ENCODE results near the gene ITSN1. TPM values are rescaled to one million over a fixed set of nuclear protein-coding genes. Genes with fewer than 3 reads are reported as not detected.
A peak's percentile ranks its signal among the peaks of the same experiment; 100 is the strongest.

The ITSN1 gene
- total and polyA plus RNA-seq, 12 donors: 20.0 to 60.5 (median 36.7) TPM

GRCh38 chr21:33664135-33664534, 21.8 kb downstream of the ITSN1 start:
- 96 to 98% (median 96%) methylated on average over 3 of the region's 3 CpGs for WGBS, 4 donors
- no peaks in the 10 kb centered on the region for H3K36me3 ChIP-seq (replicated peaks in 1 of 2)
- no peak overlapping the region for H3K27ac ChIP-seq
- intact Hi-C loops (cut with DNase I): no loop called here
- DNase-seq: no peak
- H3K27me3 ChIP-seq: no peaks in the 10 kb centered on the region
- TF ChIP-seq POLR2A (IDR thresholded peaks at IDR 0.05) (no peak), CTCF (IDR thresholded peaks at IDR 0.05) (no peak)
- H3K4me1 ChIP-seq (replicated peaks in 1 of 2): peaks cover 24 to 42% of the 10 kb centered on the region in 2 donors
- H3K4me3 ChIP-seq: no peak overlapping the region
- H3K9me3 ChIP-seq (replicated peaks in 1 of 3): no peaks in the 10 kb centered on the region

DNA sequence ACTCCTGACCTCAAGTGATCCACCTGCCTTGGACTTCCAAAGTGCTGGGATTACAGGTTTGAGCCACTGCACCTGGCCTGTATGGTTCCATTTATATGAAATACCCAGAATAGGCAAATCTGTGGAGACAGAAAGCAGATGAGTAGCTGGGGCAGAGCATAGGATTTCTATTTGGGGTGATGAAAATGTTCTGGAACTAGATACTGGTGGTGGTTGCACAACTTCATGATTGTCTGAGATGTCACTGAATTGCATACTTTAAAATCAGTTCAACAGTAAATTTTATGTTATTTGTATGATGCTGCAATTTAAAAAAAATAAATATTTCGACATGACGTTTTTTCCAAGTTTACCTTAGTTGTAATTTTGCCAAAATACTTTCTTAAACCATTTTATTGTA, 23.9 kb downstream of the ITSN1 start:
- peaks cover 19 to 37% of the 10 kb centered on the region in 2 donors for H3K4me1 ChIP-seq (replicated peaks in 1 of 2)
- no peaks in the 10 kb centered on the region for H3K9me3 ChIP-seq (replicated peaks in 1 of 3)
- no peak overlapping the region for H3K27ac ChIP-seq
- no peaks in the 10 kb centered on the region for H3K36me3 ChIP-seq (replicated peaks in 1 of 2)
- no peak overlapping the region for H3K4me3 ChIP-seq
- TF ChIP-seq CTCF (IDR thresholded peaks at IDR 0.05) (no peak), POLR2A (IDR thresholded peaks at IDR 0.05) (no peak)
- WGBS, 4 donors: 76 to 87% (median 79%) methylated on average over 2 of the region's 2 CpGs
- no peak for DNase-seq
- H3K27me3 ChIP-seq: no peaks in the 10 kb centered on the region
- intact Hi-C loops (cut with DNase I): no loop called here

GRCh38 chr21:33667636-33668035, 25.3 kb downstream of the ITSN1 start:
- Histone ChIP-seq H3K4me3 (no peak overlapping the region), H3K27ac (peak overlapping the region in 2 of 5 donors; percentile 1 to 70), H3K9me3 (replicated peaks in 1 of 3) (no peaks in the 10 kb centered on the region), H3K36me3 (replicated peaks in 1 of 2) (no peaks in the 10 kb centered on the region), H3K27me3 (no peaks in the 10 kb centered on the region), H3K4me1 (replicated peaks in 1 of 2) (peaks cover 12 to 29% of the 10 kb centered on the region in 2 donors)
- TF ChIP-seq CTCF (IDR thresholded peaks at IDR 0.05) (no peak), POLR2A (IDR thresholded peaks at IDR 0.05) (no peak)
- intact Hi-C loops (cut with DNase I): no loop called here
- DNase-seq: no peak
- 86 to 91% (median 87%) methylated on average over 6 of the region's 6 CpGs for WGBS, 4 donors

GRCh38 chr21:33668180-33668579, 25.9 kb downstream of the ITSN1 start:
- Histone ChIP-seq H3K27me3 (no peaks in the 10 kb centered on the region), H3K9me3 (replicated peaks in 1 of 3) (no peaks in the 10 kb centered on the region), H3K36me3 (replicated peaks in 1 of 2) (no peaks in the 10 kb centered on the region), H3K4me3 (no peak overlapping the region), H3K27ac (peak overlapping the region in 3 of 5 donors; percentile 1 to 70 (median 39)), H3K4me1 (replicated peaks in 1 of 2) (peaks cover 12 to 29% of the 10 kb centered on the region in 2 donors)
- intact Hi-C loops (cut with DNase I): no loop called here
- WGBS, 4 donors: 20 to 43% (median 27%) methylated on average over 4 of the region's 4 CpGs
- peak in 3 of 7 donors; percentile 38 to 41 (median 39) for DNase-seq
- TF ChIP-seq POLR2A (IDR thresholded peaks at IDR 0.05) (no peak), CTCF (IDR thresholded peaks at IDR 0.05) (no peak)
